ENCODE measurements around the gene CASZ1.

The CASZ1 gene

GRCh38 chr1:10684221-10684620 is 112.2 kb downstream of the CASZ1 start:
- DNase-seq, result no peak

- DNase-seq, result no peak
Observed at GRCh38 chr1:10682449-10683309, 113.8 kb downstream of the CASZ1 start.

- DNase-seq, result no peak
Observed at GRCh38 chr1:10682108-10682445, 114.4 kb downstream of the CASZ1 start.

- no peak for DNase-seq
Observed at GRCh38 chr1:10681296-10682107, 114.9 kb downstream of the CASZ1 start.

GRCh38 chr1:10680487-10680886 is 116.0 kb downstream of the CASZ1 start:
- DNase-seq, result no peak

- DNase-seq, result no peak
Observed at GRCh38 chr1:10679496-10680220, 116.8 kb downstream of the CASZ1 start.

- DNase-seq, result no peak
Observed at GRCh38 chr1:10678852-10679251, 117.6 kb downstream of the CASZ1 start.

GRCh38 chr1:10678402-10678801 is 118.0 kb downstream of the CASZ1 start:
- DNase-seq, result no peak

- no peak for DNase-seq
Observed at GRCh38 chr1:10677491-10678391, 118.7 kb downstream of the CASZ1 start.

GRCh38 chr1:10676963-10677362 is 119.5 kb downstream of the CASZ1 start:
- DNase-seq, result no peak

- DNase-seq, result no peak
Observed at GRCh38 chr1:10675813-10676212, 120.6 kb downstream of the CASZ1 start.

GRCh38 chr1:10674700-10675609 is 121.5 kb downstream of the CASZ1 start:
- no peak for DNase-seq

- no peak for DNase-seq
Observed at GRCh38 chr1:10674222-10674621, 122.2 kb downstream of the CASZ1 start.

- DNase-seq, result no peak
Observed at GRCh38 chr1:10673109-10673711, 123.2 kb downstream of the CASZ1 start.

GRCh38 chr1:10672343-10673050 is 123.9 kb downstream of the CASZ1 start:
- no peak for DNase-seq

- DNase-seq, result no peak
Observed at GRCh38 chr1:10671622-10672342, 124.7 kb downstream of the CASZ1 start.

- DNase-seq, result no peak
Observed at GRCh38 chr1:10671090-10671489, 125.4 kb downstream of the CASZ1 start.

GRCh38 chr1:10670190-10670589 is 126.3 kb downstream of the CASZ1 start:
- no peak for DNase-seq

- no peak for DNase-seq
Observed at GRCh38 chr1:10669570-10669969, 126.9 kb downstream of the CASZ1 start.

Data from NK-92 treated with Interleukin-12 subunit alpha and Interleukin-12 subunit beta, amount 100 ng/mL, for 24 hours (cell line).